ENCODE results near the gene P3H2. TPM values are rescaled to one million over a fixed set of nuclear protein-coding genes. Genes with fewer than 3 reads are reported as not detected.
"Not testable (repeated sequence)": the region's sequence is repeated elsewhere in the genome, so short reads cannot be mapped to it uniquely, and the experiment has no call there.

P3H2 gene
- total RNA-seq, 1 donor from 2014 or later, result 21.9 TPM

DNA sequence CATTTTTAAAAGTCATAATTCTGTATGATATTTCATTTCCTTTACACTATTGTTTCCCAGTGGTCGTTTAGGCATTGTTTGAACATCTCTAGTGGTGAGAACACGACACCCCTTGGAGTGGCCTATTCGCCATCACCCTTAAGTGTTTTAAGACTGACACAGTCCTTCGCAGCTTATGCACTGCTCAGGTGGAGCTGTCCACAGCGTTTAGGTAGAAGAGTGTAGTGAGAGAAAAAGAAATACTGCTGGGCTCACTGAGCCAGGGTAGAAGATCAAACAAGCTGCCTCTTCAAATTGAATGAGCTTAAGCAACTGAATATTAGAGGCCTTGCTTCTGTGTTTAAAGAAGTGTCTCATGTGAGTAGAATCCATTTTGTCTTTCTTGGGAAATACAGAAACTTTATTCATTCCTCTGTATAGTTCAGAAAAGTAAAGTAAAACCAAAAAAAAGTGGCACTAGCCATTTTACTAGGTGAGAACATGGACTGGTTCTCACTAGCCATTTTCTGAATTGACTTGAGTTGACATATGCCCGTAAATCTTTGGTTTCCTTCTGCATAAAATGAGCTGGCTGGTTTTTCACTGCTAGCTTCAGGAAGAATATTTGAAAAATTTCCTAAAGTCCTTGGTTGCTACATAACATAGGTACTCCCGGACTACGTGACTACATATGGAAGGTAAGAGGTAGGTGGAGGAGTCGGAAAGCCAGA lies 155.9 kb downstream of the P3H2 start:
- Mint-ChIP-seq H3K4me1 (ENCODE audit: low read depth) (peaks cover 8% of the 10 kb centered on the region), H3K4me3 (ENCODE audit: unreplicated experiment) (no peak overlapping the region), H3K27ac (ENCODE audit: unreplicated experiment) (no peak overlapping the region), H3K36me3 (ENCODE audit: low read depth) (peaks cover 13% of the 10 kb centered on the region), H3K9me3 (ENCODE audit: low read depth) (no peaks in the 10 kb centered on the region), H3K27me3 (ENCODE audit: low read depth) (no peaks in the 10 kb centered on the region)
- TF ChIP-seq, protein P1, sequence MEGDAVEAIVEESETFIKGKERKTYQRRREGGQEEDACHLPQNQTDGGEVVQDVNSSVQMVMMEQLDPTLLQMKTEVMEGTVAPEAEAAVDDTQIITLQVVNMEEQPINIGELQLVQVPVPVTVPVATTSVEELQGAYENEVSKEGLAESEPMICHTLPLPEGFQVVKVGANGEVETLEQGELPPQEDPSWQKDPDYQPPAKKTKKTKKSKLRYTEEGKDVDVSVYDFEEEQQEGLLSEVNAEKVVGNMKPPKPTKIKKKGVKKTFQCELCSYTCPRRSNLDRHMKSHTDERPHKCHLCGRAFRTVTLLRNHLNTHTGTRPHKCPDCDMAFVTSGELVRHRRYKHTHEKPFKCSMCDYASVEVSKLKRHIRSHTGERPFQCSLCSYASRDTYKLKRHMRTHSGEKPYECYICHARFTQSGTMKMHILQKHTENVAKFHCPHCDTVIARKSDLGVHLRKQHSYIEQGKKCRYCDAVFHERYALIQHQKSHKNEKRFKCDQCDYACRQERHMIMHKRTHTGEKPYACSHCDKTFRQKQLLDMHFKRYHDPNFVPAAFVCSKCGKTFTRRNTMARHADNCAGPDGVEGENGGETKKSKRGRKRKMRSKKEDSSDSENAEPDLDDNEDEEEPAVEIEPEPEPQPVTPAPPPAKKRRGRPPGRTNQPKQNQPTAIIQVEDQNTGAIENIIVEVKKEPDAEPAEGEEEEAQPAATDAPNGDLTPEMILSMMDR (IDR thresholded peaks at IDR 0.05), result no peak
- no peak for DNase-seq (ENCODE audit: low spot score)

DNA sequence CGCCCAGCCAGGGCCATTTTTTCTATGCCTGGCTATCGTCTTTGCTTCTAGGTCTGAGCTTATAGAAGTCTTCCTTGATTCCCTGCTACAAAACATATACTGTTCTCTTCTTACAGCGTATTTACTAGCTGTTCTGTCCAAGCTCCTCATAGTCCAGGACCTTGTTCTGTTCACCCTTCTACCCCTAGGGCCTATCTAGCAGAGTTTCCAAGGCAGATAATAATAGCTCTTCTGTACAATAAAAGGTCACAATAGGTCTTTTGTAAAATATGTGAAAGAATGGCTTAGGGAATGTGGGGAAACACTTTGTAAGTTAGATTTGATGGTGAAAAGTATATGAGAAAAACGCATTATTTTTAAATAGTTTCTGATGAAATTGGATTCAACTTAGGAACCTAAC lies 158.2 kb downstream of the P3H2 start:
- no peak for DNase-seq (ENCODE audit: low spot score)
- Mint-ChIP-seq H3K9me3 (ENCODE audit: low read depth) (no peaks in the 10 kb centered on the region), H3K36me3 (ENCODE audit: low read depth) (peaks cover 7% of the 10 kb centered on the region), H3K4me3 (ENCODE audit: unreplicated experiment) (no peak overlapping the region), H3K27ac (ENCODE audit: unreplicated experiment) (no peak overlapping the region), H3K27me3 (ENCODE audit: low read depth) (no peaks in the 10 kb centered on the region), H3K4me1 (ENCODE audit: low read depth) (peaks cover 8% of the 10 kb centered on the region)
- TF ChIP-seq, protein P1 (IDR thresholded peaks at IDR 0.05), result no peak

DNA sequence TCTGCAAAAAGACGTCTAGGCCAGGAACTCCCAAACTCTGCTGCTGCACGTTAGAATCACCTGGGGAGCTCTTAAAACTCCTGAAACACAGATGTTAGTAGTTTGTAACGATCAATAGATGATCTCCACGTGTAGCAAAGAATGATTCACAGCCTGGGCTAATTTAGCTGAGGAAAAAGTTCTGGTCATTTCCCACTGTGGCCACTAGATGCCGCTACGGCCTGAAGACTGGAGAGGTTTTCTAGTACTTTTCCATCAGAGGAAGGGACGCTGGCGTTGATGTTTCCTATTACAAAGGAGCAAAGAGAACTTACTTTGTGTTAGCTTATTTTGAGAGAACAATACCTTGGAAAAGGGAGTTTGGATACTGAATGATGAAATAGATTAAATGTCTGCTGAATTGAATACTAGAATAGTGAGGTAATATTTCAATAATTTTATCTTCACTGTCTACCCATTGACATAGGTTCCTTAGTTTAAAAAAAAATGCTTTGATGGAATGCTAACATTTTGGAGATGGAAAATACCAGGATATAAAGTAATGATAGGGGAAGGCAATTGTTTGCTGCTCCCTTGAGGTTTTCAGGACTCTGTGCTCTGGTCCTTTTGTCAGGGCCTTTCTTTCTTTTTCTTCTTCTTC lies 159.1 kb downstream of the P3H2 start:
- Mint-ChIP-seq H3K36me3 (ENCODE audit: low read depth) (peaks cover 7% of the 10 kb centered on the region), H3K9me3 (ENCODE audit: low read depth) (no peaks in the 10 kb centered on the region), H3K27ac (ENCODE audit: unreplicated experiment) (peak overlapping the region; percentile 76), H3K27me3 (ENCODE audit: low read depth) (no peaks in the 10 kb centered on the region), H3K4me3 (ENCODE audit: unreplicated experiment) (no peak overlapping the region), H3K4me1 (ENCODE audit: low read depth) (peaks cover 8% of the 10 kb centered on the region)
- DNase-seq (ENCODE audit: low spot score), result no peak
- TF ChIP-seq, protein P1 (IDR thresholded peaks at IDR 0.05), result peak; percentile 97

DNA sequence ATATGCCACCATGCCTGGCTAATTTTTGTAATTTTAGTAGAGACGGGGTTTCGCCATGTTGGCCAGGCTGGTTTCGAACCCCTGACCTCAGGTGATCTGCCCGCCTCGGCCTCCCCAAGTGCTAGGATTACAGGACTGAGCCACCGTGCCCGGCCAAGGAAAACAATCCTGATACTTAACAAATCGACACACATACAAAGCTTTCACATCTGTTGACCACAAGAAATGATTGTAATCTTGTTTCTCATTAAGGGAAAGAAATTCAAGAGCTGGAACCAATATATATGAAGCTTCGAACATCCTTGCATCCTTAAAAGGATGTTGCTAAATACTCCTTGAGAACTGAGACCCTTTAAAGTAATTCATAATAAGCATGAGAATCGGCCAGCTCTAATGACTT lies 159.6 kb downstream of the P3H2 start:
- not testable (repeated sequence) for H3K4me3 Mint-ChIP-seq (ENCODE audit: unreplicated experiment); H3K9me3 Mint-ChIP-seq (ENCODE audit: low read depth); H3K36me3 Mint-ChIP-seq (ENCODE audit: low read depth); H3K27ac Mint-ChIP-seq (ENCODE audit: unreplicated experiment); DNase-seq (ENCODE audit: low spot score); H3K4me1 Mint-ChIP-seq (ENCODE audit: low read depth); H3K27me3 Mint-ChIP-seq (ENCODE audit: low read depth)

DNA sequence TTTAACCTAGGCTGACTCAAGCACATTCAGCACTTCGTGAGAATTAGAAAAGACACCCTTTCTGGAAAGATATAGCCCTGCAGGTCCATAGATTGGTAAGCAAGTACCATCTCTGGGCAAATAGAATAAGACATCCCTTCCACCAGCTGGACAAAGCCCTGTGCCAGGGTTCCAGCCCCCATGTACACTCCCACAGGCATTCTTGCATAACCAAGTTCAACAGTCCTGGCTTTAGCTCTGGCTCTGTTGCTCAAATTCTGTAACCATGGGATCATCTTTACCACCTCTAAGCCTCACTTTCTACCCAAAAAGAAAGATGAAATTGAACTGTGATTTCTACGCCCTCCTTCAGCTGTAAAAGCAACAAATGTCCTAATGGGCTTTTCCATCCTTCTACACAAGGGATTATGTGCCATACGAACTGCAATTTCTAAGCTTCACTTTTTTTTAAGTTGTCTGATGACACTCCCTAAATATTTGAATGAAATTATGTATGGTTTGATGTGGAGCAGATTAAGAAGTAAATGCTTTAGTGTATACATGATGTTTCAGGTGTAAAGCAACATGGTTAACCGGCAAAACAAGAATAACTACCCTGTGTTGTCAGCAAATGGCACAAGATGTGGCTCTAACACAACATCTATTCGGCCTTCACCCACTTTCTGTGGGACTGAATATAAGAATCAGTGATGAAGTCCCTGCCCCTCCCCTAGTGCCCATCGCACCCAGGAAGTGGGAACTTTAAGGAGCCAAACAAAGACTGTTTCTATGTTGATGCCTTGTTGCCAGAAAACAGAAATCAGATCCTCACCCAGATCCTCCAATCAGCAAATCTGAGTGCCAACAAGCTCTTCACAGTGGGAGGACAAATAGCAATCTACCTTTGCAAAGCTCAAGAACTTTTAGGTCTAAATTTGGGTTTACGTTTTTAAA lies 165.7 kb downstream of the P3H2 start:
- H3K27ac Mint-ChIP-seq (ENCODE audit: unreplicated experiment), result no peak overlapping the region
- peaks cover 6% of the 10 kb centered on the region for H3K36me3 Mint-ChIP-seq (ENCODE audit: low read depth)
- no peaks in the 10 kb centered on the region for H3K27me3 Mint-ChIP-seq (ENCODE audit: low read depth)
- TF ChIP-seq, protein P1 (IDR thresholded peaks at IDR 0.05), result no peak
- DNase-seq (ENCODE audit: low spot score), result no peak
- no peak overlapping the region for H3K4me3 Mint-ChIP-seq (ENCODE audit: unreplicated experiment)
- no peaks in the 10 kb centered on the region for H3K4me1 Mint-ChIP-seq (ENCODE audit: low read depth)
- no peaks in the 10 kb centered on the region for H3K9me3 Mint-ChIP-seq (ENCODE audit: low read depth)

Data from chondrocyte (in vitro differentiated cells).